SK-N-SH (cell line): ENCODE measurements around the gene HOXA4.

ENCODE experiments used
- CTCF ChIP-seq: fragments of 200-600 bp; sonication (generic); IDR thresholded peaks from 2 replicates; pipeline ENCODE4 v1.6.1; 2017; ENCODE audit warnings: antibody characterized with exemption, mild to moderate bottlenecking, moderate library complexity
- ELF1 ChIP-seq: IDR thresholded peaks from 2 replicates; pipeline ENCODE4 v1.4.0; 2012
- MAX ChIP-seq: IDR thresholded peaks from 2 replicates; pipeline ENCODE4 v1.4.0; 2012; ENCODE audit warnings: low read depth
- MXI1 ChIP-seq: IDR thresholded peaks from 2 replicates; pipeline ENCODE4 v1.6.1; 2012; ENCODE audit warnings: mild to moderate bottlenecking, low read depth, low read length, improper control_type of control experiment
- TAF1 ChIP-seq: IDR thresholded peaks from 2 replicates; pipeline ENCODE4 v1.6.1; 2012; ENCODE audit warnings: low read depth, mild to moderate bottlenecking, low read length, moderate library complexity, borderline replicate concordance
- TEAD4 ChIP-seq: IDR thresholded peaks from 2 replicates; pipeline ENCODE4 v1.4.0; 2012; ENCODE audit warnings: mild to moderate bottlenecking, borderline replicate concordance; ENCODE audit not compliant: insufficient read depth
- USF2 ChIP-seq: fragments of 150-350 bp; IDR thresholded peaks from 2 replicates; pipeline ENCODE4 v1.6.1; 2017; ENCODE audit warnings: antibody characterized with exemption, low read length, low read depth, borderline replicate concordance

GRCh38 chr7:27131390-27131819 lies 848 bp upstream of the HOXA4 start:
- TF ChIP-seq TEAD4 = no peak
- no peak for TF ChIP-seq ELF1
- no peak for TF ChIP-seq USF2
- no peak for TF ChIP-seq CTCF
- no peak for TF ChIP-seq MAX
- TF ChIP-seq MXI1 = no peak
- no peak for TF ChIP-seq TAF1
